Measurements from ENCODE around the gene CDYL2.
"Not testable (repeated sequence)": the region's sequence is repeated elsewhere in the genome, so short reads cannot be mapped to it uniquely, and the experiment has no call there.

The CDYL2 gene

GRCh38 chr16:80742331-80742730 lies 62.1 kb downstream of the CDYL2 start:
- no peak for DNase-seq

DNA sequence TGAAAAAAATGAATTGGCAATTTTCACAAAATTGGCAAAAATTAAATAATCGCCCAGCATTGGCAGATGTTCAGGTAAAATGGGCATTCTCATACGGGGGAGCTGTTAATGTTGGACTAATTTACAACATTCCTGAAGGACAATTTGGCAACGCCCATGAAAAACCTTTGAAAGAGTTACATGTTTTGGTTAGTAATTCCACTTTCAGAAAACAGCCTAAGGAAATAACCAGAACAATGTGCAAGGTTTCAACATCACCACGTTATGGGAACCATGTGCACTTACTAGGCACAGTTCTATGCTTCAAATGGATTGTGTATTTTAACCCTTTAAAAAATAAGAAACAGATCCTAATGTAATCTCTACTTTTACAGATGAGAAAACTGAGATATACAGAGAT lies 62.7 kb downstream of the CDYL2 start:
- no peak for DNase-seq

GRCh38 chr16:80739523-80739922 lies 64.9 kb downstream of the CDYL2 start:
- no peak for DNase-seq

- DNase-seq = no peak
These were observed 65.9 kb downstream of the CDYL2 start for GRCh38 chr16:80738521-80738920.

DNA sequence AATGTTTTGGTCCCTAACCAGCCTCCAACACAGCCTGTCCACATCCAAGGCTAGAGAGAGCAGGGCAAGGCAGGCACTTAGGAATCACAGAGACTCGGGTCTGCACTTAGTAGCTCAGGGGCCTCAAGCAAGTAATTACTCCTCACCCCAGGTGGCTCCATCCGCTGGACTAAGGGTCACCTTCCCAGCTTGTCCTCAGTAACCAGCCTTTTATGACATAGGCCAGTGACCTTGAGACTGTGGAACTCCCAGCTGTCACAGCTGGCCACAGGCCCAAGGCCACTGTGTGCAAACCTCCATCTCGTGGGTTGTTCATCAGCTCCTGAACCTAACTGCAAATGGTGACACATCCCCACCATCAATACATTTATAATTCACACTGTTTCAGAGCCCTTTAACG lies 68.6 kb downstream of the CDYL2 start:
- no peak for DNase-seq

DNA sequence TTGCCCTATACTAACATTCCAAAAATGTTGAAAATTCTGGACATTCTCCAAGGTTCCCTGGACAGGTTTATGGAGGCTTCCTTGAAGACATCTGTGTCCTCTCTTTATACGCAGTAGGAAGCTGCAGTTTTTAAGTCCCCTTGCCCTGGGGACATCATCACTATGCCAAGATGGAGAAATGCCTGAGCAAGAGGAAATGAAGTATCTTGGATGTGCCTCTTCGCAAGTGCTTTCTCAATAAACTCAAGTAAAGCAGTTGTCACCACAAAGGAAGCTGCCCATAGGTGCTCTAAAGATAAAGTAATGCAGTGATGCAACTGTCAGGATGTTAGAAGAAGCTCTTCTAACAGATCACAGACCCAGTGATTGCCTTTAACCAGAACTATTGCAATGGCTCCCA lies 71.0 kb downstream of the CDYL2 start:
- no peak for DNase-seq

DNA sequence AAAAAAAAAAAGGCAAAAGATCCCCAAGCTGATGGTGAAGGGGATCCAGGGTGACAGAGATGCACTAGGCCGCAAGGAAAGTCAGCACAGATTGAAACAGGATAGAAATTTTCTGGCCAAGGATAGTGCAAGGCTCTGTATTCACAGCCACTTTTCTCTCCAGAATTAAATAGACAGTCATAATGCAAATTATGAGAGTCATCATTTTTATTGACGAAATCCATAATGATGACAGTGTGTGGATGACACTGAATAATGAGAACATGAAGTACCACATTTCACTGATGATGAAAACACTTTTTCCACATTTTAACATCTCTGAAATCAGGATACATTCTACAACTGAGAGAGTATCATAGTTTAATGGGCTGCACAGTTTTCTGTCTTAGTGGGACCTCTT lies 72.5 kb downstream of the CDYL2 start:
- DNase-seq = no peak

DNA sequence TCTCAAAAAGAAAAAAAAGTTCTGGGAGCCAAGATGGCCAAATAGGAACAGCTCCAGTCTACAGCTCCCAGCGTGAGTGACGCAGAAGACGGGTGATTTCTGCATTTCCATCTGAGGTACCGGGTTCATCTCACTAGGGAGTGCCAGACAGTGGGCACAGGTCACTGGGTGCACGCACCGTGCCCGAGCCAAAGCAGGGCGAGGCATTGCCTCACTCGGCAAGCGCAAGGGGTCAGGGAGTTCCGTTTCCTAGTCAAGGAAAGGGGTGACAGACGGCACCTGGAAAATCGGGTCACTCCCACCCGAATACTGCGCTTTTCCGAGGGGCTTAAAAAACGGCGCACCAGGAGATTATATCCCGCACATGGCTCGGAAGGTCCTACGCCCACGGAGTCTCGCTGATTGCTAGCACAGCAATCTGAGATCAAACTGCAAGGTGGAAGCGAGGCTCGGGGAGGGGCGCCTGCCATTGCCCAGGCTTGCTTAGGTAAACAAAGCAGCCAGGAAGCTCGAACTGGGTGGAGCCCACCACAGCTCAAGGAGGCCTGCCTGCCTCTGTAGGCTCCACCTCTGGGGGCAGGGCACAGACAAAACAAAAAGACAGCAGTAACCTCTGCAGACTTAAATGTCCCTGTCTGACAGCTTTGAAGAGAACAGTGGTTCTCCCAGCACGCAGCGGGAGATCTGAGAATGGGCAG lies 77.2 kb downstream of the CDYL2 start:
- DNase-seq = not testable (repeated sequence)

DNA sequence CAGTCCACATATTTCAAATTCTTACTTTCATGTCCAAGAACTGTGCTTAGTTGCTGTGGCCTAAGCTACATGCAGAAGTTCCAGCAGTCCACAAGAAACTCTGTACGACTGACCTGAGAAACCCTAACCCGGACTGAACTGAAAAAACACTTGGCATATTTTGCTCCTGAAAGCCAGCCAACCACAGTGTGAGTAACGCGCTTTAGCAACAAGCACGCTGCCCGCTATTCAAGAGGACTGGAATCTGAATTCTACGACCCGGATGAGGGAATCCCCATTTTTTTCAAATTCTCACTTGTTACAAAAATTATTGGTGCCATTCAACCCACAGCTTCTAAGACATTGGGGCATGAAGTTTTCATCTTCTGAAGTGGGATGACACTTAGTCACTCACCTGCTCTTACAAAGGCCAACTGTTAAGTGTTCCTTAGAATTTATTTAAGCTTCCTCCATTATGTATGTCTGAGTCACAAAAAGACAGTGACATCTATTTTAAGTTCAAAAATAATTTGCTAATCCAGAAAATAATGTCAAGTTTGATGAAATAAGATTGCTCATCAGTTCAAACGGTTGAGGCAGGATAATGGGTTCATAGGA lies 78.7 kb downstream of the CDYL2 start:
- DNase-seq = no peak

DNA sequence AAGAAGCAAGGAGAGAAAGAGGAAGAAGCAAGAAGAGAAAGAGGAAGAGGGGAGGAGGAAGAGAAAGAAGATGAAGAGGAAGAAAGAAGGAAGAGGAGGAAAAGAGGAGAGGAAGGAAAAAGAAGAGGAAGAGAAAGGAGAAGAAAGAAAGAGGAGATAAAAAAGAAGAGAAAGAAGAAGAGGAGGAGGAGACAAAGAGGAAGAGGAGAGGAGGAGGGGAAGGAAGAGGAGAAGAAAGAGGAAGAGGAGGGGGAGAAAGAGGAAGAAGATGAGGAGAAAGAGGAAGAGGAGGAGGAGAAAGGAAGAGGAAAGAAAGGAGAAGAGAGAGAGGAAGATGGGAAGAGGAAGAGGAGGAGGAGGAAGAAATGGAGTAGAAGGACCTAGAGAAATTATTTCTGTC lies 80.4 kb downstream of the CDYL2 start:
- no peak for DNase-seq

GRCh38 chr16:80723091-80723490 lies 81.3 kb downstream of the CDYL2 start:
- no peak for DNase-seq

DNA sequence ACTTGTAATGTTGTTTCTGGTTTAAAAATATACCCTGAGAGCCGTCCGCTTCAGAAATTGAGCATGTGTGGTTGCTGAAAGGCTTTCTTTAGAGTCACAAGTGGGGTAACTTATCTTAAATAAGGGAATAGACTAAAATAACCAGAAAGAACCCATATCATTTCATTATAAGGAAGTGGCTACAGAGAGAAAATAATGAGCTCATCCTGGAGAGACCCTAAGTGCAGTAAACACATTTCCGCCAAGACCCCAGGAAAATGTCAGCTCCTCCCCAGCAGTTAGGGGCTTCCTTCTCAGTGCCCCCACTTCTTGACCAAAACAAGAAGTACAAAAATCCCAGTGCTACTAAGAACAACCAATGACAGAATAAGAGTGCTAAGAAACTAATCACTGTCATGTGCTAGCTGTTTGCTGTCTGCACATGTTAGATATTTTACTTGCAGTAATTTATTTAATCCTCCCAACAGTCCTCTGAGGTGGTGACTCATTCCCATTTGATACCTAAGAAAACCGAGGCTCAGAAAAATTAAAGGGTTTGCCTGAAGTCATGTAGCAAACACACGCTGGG lies 83.5 kb downstream of the CDYL2 start:
- no peak for DNase-seq

GRCh38 chr16:80719573-80719972 lies 84.8 kb downstream of the CDYL2 start:
- no peak for DNase-seq

GRCh38 chr16:80718480-80719220 lies 85.7 kb downstream of the CDYL2 start:
- no peak for DNase-seq

DNA sequence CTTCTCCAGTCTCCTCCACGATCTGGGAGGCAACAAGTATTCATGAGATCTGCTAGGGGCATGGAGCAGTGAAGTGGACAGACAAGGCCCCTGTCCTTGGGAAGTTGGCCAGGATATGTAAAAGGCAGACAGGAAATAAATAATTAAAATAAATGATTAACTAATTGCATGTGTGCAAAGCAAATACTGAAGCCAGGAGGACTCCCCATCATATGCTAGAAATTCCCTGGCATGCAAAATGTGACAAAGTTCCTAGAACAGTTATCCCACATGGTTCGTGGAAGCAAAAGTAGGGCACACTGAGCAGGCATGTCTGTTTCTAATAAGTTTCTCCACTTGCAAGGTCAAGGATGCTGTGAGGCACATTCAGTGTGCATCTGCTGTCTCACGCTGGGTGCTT lies 86.8 kb downstream of the CDYL2 start:
- no peak for DNase-seq

GRCh38 chr16:80716564-80717139 lies 87.7 kb downstream of the CDYL2 start:
- no peak for DNase-seq

DNA sequence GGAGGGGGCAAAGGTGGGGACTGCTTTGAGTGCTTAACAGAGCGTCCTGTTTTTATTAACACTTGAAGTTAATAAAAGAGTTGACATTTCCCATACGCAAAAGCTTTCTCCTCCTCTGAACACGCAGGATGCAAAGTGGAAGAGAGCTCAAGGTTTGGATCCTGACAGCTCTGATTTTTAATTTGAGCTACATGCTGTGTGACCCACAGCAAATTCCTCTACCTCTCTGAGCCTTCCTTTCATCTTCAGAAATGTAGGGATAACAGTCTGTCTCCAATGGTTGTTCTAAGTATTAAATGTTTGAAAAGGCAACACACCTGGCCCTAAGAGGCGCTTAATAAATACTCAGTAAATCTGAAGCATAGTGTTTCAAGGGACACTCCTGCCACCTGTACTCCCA lies 93.0 kb downstream of the CDYL2 start:
- DNase-seq = no peak

- no peak for DNase-seq
These were observed 93.5 kb downstream of the CDYL2 start for GRCh38 chr16:80710918-80711317.

DNA sequence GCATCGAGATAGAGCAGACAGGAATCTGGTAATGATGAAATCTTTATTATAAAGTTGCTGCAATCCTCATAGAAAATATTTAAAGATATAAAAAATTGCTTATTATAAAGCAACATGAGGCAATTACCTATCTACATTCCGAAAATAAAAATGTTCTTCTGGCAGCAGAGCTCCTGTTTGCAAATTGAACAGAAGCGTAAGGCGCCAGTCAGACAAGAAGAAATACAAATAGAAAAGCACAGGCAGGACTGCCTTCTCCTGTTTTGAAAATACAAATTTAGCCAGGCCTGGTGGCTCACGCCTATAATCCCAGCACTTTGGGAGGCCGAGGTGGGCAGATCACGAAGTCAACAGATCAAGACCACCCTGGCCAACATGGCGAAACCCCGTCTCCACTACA lies 95.6 kb downstream of the CDYL2 start:
- DNase-seq = no peak

DNA sequence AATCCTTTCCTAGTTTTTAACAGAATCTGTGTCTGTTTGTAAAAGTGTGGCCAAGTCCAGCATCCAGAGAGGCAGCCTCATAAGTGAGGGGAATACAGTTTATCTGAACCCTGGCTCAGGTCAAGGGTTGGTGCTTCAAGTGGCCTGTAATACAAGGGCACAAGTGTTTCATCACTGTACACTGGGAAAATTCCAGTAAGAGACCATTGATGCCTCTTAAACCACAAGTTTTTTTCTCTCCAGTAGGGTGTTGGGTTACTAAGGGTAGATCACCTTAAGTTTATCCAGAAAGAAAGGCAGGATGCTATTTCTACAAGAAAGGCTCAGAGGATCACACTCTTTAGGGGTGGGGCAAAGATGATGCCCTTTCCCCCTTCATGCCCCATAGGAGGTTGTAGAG lies 96.7 kb downstream of the CDYL2 start:
- no peak for DNase-seq

DNA sequence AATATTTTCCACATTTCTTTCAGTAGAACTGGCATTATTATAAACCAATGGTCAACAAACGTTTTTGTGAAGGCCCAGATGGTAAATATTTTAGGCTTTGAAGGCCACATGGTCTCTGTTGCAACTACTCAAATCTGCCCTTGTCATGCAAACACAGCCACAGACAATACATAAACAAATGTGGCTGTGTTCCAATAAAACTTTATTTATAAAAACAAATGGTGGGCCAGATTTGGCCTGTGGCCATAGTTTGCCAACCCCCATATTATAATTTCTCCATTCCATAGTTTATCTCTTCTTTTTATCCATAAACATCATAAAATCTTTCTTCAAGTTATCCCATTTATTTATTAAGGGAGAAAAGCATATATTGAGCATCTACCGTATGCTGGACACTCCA lies 98.8 kb downstream of the CDYL2 start:
- DNase-seq = no peak

- DNase-seq = no peak
These were observed 99.5 kb downstream of the CDYL2 start for GRCh38 chr16:80704751-80705505.

Measured in Kasumi-1 (cell line).